GM19193 (cell line): ENCODE measurements around the gene COQ2.

ENCODE experiments used
- POLR2A ChIP-seq: IDR thresholded peaks from 4 replicates; pipeline ENCODE4 v1.6.1; 2011; ENCODE audit not compliant: insufficient read depth, insufficient read length; ENCODE audit errors: extremely low read depth

The COQ2 gene

DNA sequence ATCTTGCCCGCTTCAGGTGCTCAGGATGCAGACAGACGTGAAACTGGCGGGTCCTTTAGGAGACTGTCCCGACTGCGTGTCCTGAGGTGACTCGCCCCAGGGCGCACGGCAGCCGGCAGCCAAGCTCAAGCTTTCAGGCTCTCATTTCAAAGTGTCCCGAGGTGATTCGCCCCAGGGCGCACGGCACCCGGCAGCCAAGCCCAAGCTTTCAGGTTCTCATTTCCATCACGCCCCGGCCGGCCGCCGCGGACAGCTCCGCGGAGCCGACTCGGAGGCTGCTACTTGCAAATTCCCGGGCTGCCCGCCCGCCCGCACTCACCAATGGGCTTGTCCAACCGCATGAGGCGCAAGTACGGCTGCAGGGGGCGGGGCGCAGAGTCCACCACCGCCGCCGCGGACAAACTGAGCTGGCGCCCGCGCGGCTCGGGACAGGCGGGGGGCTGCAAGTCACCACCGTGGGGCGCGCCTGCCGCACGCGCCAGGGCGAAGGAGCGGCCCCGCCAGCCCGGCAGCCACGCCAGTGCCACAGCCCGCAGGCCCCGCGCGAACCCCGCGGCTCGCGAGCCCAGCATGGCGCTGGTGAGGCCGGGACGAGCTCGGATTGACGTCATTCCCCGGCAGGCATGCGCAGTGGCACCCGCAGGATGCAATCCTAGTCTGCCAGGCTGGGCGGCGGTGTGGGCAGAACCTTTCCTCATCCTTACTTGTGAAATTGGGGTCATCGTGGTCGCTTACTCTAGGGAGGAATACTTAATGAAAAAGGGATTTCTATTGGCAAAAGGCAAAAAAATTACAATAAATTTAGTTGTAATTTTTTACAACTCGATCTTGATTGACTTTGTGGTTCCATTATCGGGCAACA, at the start of gene COQ2:
TSS of gene COQ2 (minus strand) at position 606 of the 862 bp plus-strand sequence. CDS start at position 572, 34 bp downstream.
- peak; percentile 82 for TF ChIP-seq POLR2A

- no peak for TF ChIP-seq POLR2A
Observed at GRCh38 chr4:83331956-83332355, 47.4 kb upstream of the COQ2 start.

GRCh38 chr4:83329521-83330110, 45.0 kb upstream of the COQ2 start:
- no peak for TF ChIP-seq POLR2A

DNA sequence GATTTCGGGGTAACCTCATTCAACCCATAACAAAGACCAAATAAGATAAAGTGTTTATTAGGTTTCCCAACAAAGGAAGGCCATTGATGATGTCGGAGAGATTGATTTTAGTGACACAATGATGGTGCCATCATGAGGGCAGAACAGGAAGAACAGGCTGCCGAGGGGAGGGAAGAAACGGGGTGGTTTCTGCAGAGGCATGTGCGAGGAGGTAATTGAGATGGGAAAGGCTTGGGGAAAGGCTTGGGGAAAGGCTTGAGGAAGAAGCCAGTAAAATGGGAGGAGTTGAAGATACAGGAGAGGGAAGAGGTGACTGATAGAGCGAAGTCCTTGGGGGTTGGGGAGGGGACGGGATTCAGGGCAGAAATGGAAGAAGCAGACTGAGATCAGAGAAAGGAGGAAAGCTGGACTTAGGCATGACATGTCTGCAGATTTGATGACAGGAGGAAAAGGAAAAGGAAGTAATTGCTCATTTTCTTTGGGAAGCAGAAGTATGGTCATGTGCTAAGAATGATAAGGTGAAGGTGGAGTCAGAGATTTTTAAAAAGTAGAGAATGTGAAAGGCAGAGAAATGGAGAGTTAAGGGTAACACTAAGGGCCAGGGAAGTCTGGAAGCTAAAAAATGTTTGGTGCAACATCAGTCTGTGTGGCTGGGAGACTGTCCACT, 44.1 kb upstream of the COQ2 start:
- TF ChIP-seq POLR2A: no peak

DNA sequence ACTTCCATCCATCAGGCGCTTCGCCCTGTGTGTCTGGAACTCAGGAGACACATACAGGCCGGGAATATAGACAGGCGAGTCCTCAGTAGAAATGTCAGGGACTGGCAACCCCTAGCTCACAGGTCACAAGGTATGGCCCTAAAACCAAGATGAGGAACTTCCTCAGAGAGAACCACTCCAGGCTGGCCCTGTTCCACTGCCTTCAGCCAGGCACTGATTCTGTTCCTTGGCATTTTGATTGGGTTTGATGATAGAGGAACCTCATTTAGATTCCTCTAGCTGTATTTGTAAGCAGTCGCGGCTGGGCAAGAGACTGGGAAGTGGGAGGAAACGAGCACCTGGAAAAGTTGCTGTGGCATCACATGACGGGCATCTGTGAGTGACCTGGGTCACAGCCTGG, 41.9 kb upstream of the COQ2 start:
- no peak for TF ChIP-seq POLR2A

DNA sequence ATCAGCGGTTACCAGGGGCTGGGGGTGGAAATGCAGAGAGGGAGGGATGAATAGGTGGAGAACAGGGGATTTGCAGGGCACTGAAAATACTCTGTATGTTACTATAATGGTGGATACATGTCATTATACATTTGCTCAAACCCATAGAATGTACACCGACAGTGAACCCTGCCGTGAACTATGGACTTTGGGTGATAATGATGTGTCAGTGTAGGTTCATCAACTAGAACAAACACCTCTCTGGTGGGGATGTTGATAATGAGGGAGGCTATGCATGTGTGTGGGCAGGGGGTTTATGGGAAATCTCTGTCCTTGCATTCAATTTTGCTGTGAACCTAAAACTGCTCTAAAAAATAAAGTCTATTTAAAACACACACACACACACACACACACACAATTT, 38.5 kb upstream of the COQ2 start:
- no peak for TF ChIP-seq POLR2A

DNA sequence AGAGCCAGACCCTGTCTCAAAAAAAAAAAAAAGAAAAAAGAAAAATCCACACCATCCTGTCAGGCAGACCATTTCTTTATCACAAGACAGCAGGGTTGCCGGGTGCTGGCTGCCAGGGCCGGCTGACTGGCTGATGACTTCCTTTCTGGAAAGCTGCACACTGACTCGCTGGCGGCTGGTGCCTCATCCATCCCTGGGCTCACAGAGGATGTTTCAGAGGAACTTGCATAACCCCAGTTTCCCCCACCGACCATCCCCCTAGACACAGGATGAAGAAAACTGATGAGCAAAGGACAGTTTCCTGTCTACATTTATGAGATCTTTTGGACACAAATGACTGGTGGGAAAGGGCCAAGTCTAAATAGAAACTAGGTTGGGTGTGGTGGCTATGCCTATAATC, 36.0 kb upstream of the COQ2 start:
- TF ChIP-seq POLR2A: no peak

DNA sequence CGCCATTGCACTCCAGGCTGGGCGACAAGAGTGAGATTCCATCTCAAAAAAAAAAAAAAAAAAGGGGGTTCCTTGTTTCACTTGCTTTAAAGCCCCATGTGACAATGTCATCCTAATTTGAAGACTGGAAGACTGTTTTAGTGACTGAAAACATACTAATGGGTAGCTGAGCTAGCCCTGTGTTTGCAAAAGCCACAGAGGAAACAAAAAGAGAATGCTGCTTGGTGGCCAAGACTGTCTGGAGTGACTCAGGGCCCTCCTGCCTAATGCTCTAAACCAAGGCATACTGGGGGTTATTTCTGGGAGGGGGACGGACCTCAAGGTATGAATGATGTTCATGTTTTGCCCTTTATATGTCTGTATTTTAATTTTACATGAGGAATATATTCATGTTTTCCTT, 34.1 kb upstream of the COQ2 start:
- TF ChIP-seq POLR2A: no peak

GRCh38 chr4:83317671-83318070, 33.1 kb upstream of the COQ2 start:
- no peak for TF ChIP-seq POLR2A

- TF ChIP-seq POLR2A: no peak
Observed at GRCh38 chr4:83316459-83317165, 32.0 kb upstream of the COQ2 start.

DNA sequence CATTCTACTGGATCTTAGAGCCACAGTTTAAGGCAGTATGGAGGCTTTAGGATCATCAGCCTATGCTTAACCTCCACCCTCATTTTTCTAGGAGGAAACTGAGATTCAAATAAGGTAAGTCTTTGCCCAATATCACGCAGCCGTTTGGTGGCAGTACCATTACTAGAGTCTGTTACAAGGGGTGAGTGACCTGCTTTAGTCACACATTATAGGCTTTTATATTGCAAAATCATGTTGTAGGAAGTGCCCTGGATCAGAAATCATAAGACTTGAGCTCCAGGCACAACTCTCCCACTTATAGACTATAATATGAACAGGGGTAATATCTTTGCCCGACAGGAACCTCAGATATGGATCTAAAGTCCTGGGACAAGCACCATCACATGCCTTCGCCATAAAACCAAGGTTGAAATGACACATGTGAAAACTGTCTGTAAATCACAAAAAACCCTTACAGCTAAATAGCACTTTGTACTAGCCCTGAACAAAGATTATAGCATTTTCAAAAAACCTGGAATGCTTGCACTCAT, 30.8 kb upstream of the COQ2 start:
- TF ChIP-seq POLR2A: no peak

DNA sequence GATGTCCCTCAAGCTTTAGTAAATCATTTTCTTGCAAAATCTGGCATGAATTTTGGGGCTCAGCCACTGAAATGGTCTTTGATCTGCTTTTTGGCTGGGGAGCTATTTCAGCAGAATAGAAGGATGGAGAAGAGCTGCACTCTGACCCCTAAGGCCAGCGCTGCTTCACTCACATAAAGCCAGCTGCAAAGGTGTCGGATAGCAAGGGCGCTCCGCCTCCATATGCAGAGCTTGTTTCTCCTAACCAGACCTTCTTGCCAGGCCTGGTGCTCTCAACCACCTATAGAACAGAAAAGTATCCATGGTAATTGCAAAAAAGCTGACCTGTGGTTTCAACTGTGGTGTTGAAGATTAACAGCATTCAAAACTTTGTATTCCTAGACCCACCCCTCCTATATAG, 24.1 kb upstream of the COQ2 start:
- TF ChIP-seq POLR2A: no peak

- TF ChIP-seq POLR2A: no peak
Observed at GRCh38 chr4:83307920-83308319, 23.3 kb upstream of the COQ2 start.

GRCh38 chr4:83305187-83305586, 20.6 kb upstream of the COQ2 start:
- TF ChIP-seq POLR2A: no peak
